Stimulated activated naive CD4-positive, alpha-beta T cell treated with Interleukin-2 at 50 U/mL for 16 hours (primary cell): ENCODE results near the gene CDC42EP3.

Experiments
- DNase-seq: peaks from one replicate; lab custom pipeline; 2025; lab: John Stamatoyannopoulos, UW

CDC42EP3 gene

DNA sequence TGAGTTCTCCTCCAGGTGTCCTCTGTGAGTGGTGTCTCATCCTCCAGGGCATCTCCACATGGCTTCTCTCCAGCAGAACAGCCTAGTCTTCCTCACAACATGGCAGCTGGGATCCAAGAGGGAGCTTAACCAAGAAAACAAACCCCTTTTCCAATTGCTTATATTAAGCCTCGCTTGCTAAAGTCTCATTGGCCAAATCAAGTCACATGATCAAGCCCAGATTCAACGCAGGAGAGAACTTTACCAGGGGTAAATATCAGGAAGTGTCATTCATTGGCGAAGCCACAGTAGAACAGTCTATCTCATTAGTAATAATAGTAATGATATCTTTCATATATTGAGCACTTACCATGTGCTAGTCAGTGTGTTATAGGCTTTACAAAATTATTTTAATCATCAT lies 53.1 kb downstream of the CDC42EP3 start:
- no peak for DNase-seq

DNA sequence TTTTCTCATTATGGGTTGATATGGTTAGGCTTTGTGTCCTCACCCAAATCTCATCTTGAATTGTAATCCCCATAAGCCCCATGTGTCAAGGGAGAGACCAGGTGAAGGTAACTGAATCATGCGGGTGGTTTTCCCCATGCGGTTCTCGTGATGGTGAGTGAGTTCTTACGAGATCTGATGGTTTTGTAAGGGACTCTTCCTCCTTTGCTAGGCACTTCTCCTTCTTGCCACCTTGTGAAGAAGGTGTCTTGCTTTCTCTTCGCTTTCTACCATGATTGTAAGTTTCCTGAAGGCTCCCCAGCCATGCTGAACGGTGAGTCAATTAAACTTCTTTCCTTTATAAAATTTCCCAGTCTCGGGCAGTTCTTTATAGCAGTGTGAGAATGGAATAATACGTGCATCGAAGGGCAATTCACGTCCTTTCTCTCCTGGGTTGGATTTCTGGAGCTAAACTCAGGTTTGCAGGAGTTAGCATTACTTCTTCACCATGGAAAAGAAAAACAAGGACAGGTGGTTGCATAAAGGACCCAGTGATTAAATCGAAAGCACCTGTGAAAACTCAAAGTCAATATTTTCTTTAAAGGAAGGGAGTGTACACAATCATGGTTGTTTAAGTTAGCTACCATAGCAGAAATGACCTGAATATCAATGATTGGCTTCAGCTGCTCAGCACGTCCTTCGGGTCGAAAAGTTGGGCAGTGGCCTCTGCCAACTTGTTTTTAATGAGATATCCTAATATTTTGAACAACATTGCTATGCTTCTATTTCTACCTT lies 54.1 kb downstream of the CDC42EP3 start:
- no peak for DNase-seq

DNA sequence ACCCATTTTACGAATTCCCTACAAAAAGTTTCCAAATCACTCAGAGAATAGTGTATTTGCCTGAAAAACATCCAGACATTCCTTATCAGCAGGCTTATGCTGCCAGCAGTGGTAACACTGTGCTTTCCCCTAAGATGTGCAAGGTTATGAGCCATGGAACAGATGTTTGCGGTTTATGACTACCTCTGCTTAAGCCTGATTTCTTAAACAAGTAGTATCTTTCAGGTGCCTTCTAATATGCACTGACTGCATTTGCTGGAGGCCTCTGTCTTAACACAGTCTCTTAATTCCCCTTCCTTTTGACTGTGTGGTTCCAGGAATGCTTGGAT lies 54.8 kb downstream of the CDC42EP3 start:
- DNase-seq, result no peak

DNA sequence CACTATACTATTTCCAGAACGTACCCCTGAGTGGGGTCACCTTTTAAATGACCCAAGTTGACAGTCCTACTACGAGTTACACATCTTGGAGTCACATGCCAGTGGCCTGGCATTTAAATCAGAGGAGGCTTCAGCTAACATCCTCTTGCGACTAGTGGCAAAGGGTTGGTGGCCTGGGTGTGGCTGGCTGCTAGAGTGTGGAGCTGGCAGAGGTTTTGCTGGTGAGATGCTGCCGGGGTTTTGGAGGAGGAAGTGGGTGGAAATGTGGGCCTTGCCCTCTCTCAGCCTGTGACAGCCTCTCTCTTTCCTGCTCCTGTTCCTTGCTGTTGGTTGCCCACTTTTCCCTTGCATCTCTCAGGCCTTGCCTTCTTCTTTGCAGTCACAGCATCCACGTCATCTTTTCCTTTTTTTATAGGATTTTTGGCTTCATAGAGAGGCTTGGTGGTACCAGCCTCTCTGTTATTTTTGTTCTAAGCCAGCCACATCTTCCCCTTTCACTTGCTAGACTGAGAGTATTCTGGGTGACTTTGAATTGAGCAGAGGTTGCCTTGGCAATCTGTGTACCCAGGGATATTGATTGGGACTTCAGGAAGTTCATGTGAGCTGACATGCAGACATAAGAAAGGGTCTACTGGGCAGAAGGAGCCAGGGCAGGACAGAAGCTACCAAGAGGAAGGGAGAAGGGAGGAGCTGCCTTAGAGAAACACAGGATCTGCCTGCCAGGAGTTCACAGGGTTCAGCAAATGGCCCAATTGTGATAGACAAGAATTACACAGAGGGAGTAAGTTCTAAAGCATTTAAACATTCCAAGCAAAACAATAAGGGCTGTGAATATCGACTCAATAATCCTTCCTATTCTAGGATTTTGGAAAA lies 55.4 kb downstream of the CDC42EP3 start:
- peak; percentile 25 for DNase-seq

DNA sequence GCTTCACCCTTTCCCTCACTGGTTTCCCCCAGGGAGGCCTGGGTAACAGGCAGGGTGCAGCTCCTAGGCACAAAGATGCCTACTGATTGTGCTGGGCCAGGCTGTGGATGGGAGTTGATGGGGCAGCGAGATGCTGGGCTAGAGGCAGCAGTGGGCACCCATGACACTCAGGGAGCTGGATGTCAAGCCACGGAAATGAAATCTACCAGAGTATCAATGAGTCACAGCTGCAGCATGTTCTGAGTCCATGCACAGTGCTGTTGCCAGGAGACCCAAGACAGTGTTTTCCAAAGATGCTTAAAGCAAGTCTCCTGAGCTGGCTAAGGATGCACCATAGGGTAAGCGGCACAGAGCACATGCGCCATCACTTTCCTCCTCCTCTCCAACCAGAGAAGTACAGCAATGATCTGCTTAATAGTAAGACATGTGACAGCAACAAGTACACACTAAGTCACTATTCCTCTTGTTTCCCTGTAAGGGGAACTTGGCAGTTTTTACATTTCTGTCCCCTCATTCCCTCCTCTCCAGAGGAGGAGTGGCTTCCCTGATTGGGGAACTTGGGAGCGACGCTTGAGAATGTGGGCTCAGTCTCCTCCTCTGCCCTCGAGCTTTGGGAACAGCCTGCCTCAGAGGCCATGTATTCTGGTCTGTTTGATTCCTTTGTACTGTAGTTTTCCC lies 57.2 kb downstream of the CDC42EP3 start:
- no peak for DNase-seq

DNA sequence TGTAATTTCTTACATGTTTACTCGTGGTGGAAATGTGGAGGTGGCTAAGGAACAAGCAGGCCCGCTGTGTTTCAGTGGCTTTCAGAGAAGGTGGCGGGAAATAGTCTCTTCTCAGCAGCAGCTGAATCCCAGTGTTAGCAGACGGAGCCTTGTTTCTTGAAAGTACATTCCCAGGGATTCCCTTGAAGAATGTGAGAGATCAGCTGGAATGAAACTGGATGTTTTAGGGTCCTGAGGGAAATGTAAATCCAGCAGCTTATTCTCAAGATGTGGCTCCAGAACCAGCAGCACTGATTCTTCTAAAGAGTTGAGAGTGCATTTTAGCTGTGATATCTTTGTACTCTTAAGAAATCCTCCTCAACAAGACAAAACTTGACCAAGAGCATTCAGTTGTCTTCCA lies 59.1 kb downstream of the CDC42EP3 start:
- DNase-seq, result no peak

DNA sequence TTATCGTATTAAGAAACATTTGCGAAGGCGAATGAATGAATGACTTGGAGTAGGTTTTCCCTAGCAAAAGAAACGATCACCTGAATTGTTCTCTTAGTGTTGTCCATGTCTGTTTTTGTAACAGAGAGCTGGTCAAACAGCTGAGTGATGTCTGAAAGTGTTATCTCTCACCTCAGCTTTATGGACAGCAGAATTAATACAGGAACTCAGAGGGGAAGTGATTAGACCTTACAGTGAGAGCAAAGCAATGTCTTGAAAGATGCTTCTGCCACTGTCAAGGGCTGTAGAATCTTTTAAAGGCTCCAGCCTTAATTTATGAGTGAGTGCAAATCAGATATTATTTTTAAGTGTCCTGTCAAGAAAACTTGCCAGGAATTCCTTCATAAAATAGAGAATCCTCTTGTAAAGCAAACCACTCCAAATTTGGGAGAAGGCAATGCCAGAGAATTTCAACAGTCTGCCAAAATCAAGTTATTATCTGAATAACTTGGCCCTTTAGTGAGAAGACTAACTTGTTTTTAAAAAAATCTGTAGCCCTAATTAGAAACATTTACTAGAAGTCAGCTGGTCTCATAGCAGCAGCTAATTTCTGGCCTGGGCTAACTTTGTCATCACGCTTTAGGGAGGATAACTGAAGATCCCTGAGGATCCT lies 60.7 kb downstream of the CDC42EP3 start:
- DNase-seq, result no peak

DNA sequence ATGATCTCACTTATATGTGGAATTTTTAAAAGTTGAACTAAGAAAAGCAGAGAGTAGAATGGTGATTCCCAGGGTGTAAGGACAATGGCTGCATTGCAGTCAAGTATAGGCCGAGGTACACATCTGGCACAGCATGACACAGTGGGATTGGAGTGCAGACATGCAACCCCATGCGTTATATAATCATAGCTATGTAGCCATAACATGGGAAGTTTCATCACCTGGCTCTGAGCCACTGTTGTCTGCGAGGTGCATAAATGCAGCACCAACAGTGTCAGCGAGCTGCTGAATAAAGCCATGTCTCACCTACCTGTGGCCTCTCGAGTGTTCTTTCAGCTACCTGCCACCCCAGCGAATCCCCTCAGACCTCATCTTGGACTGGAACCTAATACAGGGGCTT lies 61.7 kb downstream of the CDC42EP3 start:
- DNase-seq, result no peak

DNA sequence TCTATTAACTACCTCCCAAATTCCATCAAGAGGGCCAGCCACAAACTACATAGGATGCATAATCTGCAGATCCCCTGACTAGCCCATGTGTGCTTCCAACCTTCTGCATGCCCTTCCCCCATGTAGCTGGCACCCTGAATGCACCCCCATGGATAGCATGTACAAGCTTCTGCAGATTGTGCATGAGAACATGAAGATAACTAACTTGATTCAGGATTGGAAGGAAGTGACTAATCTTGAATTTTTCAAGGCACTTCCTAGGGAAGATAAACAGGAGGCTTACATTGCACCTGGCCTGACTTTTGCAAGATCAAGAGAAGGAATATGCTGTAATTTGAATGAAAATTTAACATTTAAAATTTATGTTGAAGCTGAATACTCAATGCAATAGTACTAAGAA lies 66.7 kb downstream of the CDC42EP3 start:
- DNase-seq, result no peak

DNA sequence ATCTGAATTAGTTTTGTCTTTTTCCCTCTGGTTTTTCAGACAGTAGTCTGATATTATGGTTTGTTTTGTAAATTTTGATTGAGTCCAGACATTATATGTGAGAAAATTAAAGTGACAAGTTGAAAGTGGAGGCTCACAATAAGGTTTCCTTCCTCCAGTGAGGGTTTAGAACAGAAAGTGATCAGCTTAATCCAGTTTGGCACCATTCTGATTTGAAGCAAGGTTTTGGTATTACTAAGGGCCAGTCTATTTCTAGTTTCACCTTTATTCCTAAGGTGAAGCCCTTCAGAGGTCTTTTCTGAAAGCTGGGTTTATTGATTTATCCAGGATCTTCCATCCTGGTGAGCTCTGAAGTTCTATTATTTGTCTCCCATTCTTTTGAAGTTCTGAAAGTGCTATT lies 68.7 kb downstream of the CDC42EP3 start:
- DNase-seq, result no peak

DNA sequence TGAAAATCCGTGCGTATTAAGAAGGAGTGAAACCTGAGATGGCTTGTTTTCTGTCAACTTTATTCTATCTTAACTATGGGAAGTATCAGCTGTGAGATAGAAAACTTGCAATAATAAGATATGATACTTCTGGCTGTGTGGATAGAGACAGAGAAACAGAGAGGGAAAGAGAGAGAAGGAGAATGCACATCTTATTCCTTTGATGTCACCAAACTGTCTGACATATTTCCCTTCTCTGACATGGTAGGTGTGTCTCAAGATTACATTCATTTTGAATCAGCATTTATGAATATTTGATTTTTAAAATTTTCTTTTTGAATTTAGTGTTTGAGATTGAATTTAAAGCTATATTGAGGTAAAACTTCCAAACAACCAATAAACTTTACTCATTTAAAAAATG lies 69.4 kb downstream of the CDC42EP3 start:
- no peak for DNase-seq

DNA sequence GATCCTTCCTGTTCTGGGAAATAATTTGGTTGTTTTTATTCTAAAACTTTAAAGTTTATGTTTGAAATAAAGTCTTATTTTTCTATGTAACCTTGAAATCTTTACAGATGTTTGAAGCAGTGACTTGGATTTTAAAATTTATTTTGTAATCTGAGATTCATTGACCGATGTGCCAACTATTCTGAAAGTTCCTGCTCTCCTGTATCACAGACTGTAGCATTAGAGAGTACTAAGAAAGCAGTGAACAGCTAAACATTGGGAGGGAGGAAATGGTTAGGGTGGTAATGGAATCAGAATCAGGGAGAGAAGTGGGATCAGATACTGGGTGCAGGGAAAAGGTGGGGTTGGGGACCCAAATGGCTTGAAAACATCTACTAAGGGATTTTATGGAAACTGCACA lies 69.9 kb downstream of the CDC42EP3 start:
- DNase-seq, result no peak

DNA sequence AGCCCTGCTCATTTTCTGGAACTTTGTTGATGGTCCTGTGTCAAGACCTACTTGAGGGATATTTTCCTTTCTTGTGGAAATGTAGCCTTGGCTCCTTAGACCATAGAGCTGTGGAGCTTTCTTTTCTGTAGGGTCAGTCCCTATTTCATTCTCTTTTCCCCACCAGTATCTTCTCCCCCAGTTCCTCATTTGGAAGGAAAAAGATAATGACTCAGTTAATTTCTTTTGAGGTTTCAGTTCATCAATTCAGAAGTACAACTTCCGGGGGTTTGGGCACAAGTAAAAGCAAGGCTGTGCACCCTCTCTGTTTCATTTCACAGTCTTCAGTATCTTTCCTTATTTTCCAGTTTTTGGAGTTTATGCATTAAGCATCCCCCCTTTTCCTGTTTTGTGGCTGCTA lies 70.7 kb downstream of the CDC42EP3 start:
- no peak for DNase-seq

DNA sequence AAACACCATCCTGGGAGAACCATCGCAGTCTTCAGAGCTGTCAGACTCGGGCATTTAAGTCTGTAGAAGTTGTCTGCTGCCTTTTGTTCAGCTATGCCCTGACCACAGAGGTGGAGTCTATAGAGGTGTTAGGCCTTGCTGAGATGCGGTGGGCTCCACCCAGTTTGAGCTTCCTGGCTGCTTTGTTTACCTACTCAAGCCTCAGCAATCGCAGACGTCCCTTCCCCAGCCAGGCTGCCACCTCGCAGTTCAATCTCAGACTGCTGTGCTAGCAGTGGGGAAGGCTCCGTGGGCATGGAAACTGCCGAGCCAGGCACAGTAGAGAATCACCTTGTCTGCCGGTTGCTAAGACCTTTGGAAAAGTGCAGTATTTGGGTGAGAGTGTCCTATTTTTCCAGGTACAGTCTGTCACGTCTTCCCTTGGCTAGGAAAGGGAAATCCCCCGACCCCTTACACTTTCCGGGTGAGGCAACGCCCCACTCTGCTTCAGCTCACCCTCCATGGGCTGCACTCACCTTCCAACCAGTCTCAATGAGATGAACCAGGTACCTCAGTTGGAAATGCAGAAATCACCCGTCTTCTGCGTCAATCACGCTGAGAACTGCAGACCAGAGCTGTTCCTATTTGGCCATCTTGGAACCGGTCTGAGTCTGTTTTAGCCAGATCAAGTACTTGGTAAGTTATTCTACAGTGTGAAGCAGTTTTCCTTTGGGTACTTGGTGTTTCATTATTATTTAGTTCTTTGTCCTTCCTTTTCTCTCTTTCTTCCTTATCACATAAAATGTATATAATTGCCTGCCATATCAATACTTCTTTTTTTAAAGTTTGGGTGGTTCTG lies 71.5 kb downstream of the CDC42EP3 start:
- peak; percentile 50 for DNase-seq

DNA sequence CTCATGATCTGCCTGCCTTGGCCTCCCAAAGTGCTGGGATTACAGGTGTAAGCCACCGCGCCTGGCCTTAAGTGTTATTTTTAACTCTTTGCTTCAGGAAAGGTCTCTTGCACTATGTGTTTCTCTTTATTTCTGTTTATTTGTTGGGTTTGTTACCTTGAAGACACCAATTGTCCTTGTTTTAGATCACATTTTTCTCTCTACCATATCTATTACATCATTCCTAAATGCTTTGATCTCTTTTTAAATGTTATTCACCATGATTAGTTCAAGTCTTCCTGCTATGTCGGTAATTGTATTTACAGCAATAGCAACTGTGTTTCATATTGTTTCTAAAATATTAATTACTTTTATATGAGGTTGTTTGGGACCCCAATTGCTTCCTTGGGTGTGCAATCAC lies 77.7 kb downstream of the CDC42EP3 start:
- DNase-seq, result no peak

DNA sequence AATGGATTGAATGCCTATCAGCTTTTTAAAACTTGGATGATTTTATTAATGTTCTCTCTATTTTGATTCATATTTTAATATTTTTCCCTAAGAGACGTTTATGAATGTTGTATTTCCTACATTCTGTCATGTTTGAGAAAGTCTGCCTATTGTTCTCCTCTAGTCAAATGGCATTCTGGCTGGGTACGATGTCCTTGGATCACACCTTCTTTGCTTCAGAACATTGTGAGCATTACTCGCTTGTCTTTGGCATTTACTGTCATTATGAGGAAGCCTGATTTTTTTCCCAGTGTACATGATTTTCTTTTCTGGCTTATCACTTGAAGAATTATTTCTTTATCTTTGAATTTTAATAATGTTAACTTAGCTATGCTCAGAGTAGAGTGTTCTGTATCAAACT lies 78.4 kb downstream of the CDC42EP3 start:
- no peak for DNase-seq
